Left forelimb (tissue), 1 donor: Measurements from ENCODE around the gene GPR151.

Experiments used
- DNase-seq: peaks from one replicate; pipeline ENCODE4 v3.0.0-alpha.2; 2018; ENCODE audit warnings: low spot score

Gene GPR151

DNA sequence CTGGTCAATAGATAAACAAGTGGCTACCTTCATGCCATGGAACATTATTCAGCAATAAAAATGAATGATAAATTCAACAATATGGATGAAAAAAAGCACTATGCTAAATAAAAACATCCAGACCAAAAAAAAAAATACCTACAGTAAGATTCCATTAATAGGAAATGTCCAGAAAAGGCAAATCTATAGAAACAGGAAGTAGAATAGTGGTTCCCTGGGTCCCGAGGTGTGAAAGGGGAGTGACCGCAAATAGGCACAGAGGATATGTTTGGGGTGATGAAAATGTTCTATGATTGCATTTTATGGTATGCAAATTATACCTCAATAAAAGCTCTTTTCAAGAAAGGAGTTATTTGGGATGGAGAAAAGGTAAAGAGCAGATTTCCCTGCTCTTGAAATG, 3.6 kb upstream of the GPR151 start:
- DNase-seq: no peak

DNA sequence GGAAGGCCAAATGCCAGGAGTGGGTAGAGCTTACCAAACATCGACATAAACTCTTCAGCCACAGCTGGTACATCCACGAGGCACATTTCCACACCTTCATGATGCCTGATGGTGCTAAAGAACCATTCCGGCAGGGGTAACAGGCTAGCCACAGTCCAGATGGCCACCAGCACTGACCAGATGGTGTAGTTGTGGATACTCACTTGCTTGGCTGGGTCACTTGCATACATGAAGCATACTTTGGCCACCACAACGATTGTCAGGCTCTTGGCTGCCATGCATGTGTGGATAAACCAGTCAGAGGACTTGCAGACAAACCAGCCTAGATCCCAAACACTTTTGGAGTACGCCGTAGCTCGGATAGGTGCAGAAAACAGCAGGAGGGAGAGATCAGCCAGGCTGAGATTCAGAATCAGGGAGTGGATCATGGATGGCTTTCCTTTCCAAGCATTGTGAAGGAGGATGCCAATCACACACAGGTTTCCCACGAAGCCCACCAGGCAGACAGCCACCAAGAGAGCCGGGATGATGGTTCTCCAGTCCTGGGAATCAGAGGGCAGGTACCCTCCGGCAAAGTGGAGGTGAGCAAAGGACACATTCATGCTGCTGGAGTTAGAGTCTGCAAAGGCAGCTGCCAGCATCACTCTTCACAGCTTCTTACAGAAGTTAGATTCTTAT, 378 bp downstream of the GPR151 start:
- no peak for DNase-seq

DNA sequence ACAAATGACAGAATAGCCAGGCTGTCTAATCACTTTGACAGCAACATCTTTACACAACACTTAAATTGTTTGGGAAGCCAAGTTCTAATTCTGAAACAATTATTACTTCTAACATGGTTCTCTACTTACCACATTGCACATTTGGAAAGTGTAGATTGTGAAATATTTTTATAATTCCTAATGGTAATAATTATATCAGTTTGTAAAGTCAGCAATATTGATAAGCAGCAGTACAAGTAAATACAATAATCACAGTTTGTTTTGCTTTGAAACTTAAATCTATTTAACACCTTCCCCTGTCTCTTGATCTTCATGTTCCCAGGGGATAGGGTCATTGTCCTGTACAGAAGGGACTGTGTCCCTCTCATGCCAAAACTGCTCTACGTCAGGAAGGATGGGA, 1.4 kb downstream of the GPR151 start:
- no peak for DNase-seq

GRCh38 chr5:146513462-146513861, 2.5 kb downstream of the GPR151 start:
- no peak for DNase-seq

DNA sequence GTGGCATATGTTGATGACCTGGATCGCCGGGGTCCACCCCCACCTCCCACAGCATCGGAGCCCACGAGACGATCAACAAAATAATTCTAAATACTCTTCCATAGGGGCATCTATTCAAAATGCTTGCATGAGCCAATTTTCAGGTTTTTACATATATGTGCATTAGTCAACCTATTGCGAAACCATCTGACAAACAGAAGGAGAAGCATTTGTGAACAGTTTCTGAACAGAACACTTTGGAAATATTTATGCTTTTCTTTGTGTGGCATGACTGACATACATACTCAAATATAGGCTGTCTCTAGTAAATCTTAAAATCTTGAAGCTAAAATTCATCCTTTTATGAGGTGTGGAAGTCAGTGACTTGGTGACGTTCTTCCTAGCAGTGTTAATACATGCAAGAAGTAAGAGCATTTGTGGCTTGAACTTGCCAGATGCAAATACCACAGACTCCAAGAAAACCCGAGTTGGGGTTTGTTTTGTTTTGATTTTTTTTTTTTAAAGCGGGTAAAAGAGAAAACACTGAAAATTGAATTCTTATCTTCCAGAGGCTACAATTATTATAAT, 5.3 kb downstream of the GPR151 start:
- no peak for DNase-seq

DNA sequence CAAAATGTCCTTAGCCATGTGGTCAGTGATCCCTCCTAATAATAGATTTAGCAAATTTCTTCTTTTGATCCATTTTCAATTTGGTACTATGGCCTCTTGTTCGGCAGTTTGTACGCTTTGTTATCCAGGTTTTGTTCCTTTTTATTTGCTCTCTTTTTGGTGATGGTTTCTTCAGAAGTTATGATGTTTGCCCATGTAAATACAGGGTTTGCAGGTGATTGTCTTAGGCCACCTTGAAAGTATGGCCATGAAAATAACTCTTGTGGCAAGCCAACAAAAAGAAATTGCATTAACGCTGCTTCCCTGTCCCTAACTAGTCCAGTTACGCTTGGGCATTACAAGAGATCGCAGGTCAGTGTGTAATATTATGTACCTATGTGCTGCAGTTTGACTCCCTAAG, 8.6 kb downstream of the GPR151 start:
- no peak for DNase-seq

DNA sequence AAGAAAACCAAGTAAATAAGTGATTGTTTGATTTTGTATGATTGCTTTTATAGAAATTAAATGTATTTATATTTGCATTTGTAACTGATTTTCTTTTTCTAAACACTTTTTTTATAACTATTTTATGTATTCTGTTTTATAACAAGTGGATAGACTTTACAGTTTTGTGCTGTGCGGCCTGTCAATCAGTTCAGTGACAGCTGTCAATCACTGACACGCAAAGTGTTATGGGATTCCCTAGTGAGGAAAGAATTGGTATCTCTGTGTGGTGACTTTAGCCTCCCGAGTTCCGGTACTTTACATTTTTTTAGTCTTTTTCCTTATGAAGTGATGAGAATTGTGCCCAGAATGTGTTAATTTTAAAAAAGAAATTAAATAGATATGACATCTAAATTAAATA, 16.3 kb downstream of the GPR151 start:
- DNase-seq: no peak

DNA sequence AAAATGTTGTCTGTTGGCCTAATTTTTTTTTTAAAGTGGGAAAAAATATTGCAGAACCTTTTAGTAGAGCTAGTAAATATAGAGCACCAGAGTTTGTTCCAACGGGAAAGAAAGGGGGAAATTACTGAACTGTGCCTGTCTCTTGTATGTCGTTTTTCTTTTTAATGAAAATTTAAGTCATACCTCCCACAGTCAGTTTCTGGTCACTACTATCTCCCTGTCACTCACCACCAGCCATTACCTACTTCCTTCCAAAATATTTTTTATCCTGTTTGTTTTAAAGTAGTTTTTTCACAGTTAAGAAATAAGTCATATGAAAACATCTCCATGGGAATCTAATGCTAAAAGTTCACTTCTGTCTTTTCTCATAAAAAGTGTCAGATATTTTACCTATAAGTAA, 21.3 kb downstream of the GPR151 start:
- no peak for DNase-seq

GRCh38 chr5:146490089-146490843, 25.7 kb downstream of the GPR151 start:
- no peak for DNase-seq

GRCh38 chr5:146484714-146485391, 31.1 kb downstream of the GPR151 start:
- no peak for DNase-seq

- DNase-seq: no peak
These were observed 33.2 kb downstream of the GPR151 start for GRCh38 chr5:146482775-146483174.

GRCh38 chr5:146475906-146476305, 40.1 kb downstream of the GPR151 start:
- no peak for DNase-seq

DNA sequence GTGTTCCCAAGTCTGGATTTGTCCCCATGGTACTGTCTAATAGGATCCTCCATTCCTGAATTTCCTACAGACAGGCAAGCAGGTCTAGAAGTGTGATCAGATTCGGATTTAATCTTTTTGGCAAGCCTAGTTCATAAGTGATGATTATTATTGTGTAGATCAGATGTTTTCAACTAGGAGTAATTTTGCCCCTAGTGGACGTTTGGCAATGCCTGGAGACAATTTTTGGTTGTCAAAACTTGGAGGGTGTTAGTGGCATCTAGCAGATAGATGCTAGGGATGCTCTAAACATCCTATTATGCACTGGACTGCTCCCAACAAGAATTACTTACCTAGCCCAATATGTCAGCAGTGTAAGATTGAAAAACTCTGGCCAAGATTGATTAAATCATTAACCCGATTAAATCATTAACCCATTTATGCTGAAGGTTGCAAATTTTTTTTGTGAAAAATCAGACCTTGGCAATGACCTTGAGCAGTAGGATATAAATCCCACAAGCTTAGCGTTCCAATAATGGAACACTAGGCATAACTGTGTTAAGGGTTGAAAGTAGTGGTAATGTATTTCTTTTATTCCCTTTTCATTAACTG, 40.7 kb downstream of the GPR151 start:
- no peak for DNase-seq

DNA sequence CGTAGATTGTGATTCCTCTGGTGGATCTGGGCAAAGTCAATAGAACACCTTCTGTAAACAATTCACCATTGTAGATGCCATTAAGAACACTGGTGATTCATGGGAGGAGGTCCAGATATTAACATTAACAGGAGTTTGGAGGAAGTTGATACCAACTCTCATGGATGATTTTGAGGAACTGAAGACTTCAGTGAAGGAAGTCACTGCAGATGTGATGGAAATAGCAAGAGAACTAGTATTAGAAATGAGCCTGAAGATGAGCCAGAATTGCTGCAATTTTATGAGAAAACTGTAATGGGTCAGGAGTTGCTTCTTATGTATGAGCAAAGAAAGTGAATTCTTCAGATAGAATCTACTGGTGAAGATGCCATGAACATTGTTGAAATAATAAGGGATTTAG, 41.9 kb downstream of the GPR151 start:
- DNase-seq: no peak

GRCh38 chr5:146467760-146468159, 48.2 kb downstream of the GPR151 start:
- no peak for DNase-seq

DNA sequence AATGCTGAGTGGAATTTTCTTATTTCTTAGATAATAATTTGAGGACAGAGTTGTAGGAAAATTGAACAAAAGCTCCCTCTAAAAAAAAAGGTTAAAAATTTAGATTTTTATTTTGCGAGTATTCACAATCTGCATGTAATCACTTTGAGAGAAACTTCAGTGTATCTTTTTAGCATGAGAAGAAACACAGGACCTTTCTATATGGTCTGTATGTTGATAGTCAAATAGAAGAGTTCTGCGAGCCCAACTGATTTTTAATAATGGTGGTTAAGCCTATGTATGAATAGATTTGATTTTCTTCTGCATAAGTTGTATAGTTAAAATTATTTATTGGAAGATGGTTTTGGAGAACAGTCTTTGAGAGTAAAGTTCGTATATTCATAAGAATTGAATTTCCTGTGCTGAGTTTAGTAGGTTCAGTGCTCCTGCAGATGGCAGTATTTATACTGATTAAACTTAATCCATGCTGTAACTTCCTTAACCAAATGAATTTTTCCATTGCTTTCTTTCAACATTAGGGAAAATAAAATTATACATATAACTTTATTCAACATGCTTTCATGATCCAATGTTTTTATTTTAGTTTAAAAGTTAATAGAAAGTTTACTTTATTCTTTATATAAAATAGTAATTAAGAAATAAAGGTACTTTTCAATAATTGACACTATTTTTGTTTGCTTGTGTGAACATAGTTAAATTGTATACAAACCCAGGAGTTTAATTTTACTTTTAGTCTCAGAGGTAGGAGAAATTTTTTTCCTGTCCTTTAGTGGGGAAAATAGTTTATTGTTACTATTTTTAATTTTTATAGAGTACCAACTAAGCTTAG, 49.3 kb downstream of the GPR151 start:
- no peak for DNase-seq

GRCh38 chr5:146463446-146463845, 52.5 kb downstream of the GPR151 start:
- DNase-seq: no peak
